GM12878 (cell line): ENCODE measurements around the gene OR4E2. TPM values are rescaled to one million over a fixed set of nuclear protein-coding genes. Genes with fewer than 3 reads are reported as not detected.

ENCODE experiments used
- ATAC-seq: fragments of 200-7000 bp; cut with Tn5 transposase; 3 replicates; pipeline ENCODE4 v1.9.1; 2020; ENCODE audit warnings: mild to moderate bottlenecking, moderate library complexity
- BruUV-seq: library from RNA; stranded (reverse); fragments of 400-500 nt; replicated peaks from 2 replicates; lab custom pipeline; 2021; lab: Mats Ljungman, UMichigan
- CTCF ChIA-PET: fragments of 300-600 bp; sonication (Branson Sonifier 250); formaldehyde crosslinking; extraction: SDS; loops from one replicate; lab custom pipeline; 2021; ENCODE audit warnings: inconsistent platforms; lab: Yijun Ruan, JAX
- POLR2A ChIA-PET: fragments of 350-600 bp; formaldehyde crosslinking; extraction: SDS; loops from one replicate; lab custom pipeline; 2021; ENCODE audit warnings: inconsistent platforms; lab: Charles Lee
- RAD21 ChIA-PET: fragments of 300-600 bp; sonication (Branson Sonifier 250); formaldehyde crosslinking; loops from one replicate; lab custom pipeline; 2023; ENCODE audit warnings: antibody characterized with exemption; ENCODE audit not compliant: unreplicated experiment; lab: Charles Lee
- SMC1A ChIA-PET: fragments of 300-600 bp; sonication (Branson Sonifier 250); formaldehyde crosslinking; loops from one replicate; lab custom pipeline; 2023; ENCODE audit not compliant: unreplicated experiment, uncharacterized antibody; lab: Charles Lee
- DNase-seq: peaks from one replicate; pipeline ENCODE4 v3.0.0-alpha.2; 2011; ENCODE audit warnings: low read depth, low spot score
- FAIRE-seq: peaks from 3 replicates; lab custom pipeline; 2011; peaks lifted over from hg19 to GRCh38; lab: Jason Lieb, UNC
- H2AFZ ChIP-seq: 2 replicates; pipeline ENCODE4 v1.6.0; 2011; ENCODE audit warnings: low read depth, low read length, control low read depth; ENCODE audit not compliant: control insufficient read depth
- H3K27ac ChIP-seq: 2 replicates; pipeline ENCODE4 v1.5.1; 2011; ENCODE audit warnings: control low read depth; ENCODE audit not compliant: control insufficient read depth, insufficient read depth
- H3K27me3 ChIP-seq, 2 experiments: replicated peaks in 1 of 2; 2 replicates each; pipeline versions ENCODE4 v1.6.0 to v1.6.1; 2011; ENCODE audit warnings: low read length in 1 of 2; ENCODE audit not compliant: control insufficient read depth in 2 of 2, insufficient read depth in 2 of 2
- H3K36me3 ChIP-seq, 2 experiments: 2 replicates each; pipeline ENCODE4 v1.5.1; 2011; ENCODE audit warnings: low read length in 1 of 2; ENCODE audit not compliant: control insufficient read depth in 2 of 2, insufficient read depth in 2 of 2
- H3K4me1 ChIP-seq: 2 replicates; pipeline ENCODE4 v1.6.1; 2011; ENCODE audit warnings: mild to moderate bottlenecking, low read length, moderate library complexity, mixed read lengths; ENCODE audit not compliant: control insufficient read depth, insufficient read depth
- H3K4me2 ChIP-seq: 2 replicates; pipeline ENCODE4 v1.6.0; 2011; ENCODE audit warnings: control low read depth; ENCODE audit not compliant: control insufficient read depth, insufficient read depth
- H3K4me3 ChIP-seq: fragments of 200-600 bp; sonication (generic); 2 replicates; pipeline ENCODE4 v1.5.1; 2016
- H3K79me2 ChIP-seq: 2 replicates; pipeline ENCODE4 v1.6.0; 2011; ENCODE audit warnings: low read length; ENCODE audit not compliant: control insufficient read depth, insufficient read depth
- H3K9ac ChIP-seq: 2 replicates; pipeline ENCODE4 v1.8.0; 2011; ENCODE audit warnings: low read length, control low read depth, mixed read lengths; ENCODE audit not compliant: control insufficient read depth, insufficient read depth
- H3K9me3 ChIP-seq: replicated peaks from 3 replicates; pipeline ENCODE4 v1.5.1; 2011; ENCODE audit warnings: mild to moderate bottlenecking, low read length; ENCODE audit not compliant: control insufficient read depth, insufficient read depth
- H4K20me1 ChIP-seq: 2 replicates; pipeline ENCODE4 v1.6.0; 2011; ENCODE audit not compliant: control insufficient read depth, insufficient read depth
- ASH2L ChIP-seq: fragments of 300-600, 200-600 bp; sonication (generic); IDR thresholded peaks from 2 replicates; pipeline ENCODE4 v1.6.1; 2017; ENCODE audit warnings: low read depth, mild to moderate bottlenecking, borderline replicate concordance
- ATF2 ChIP-seq: IDR thresholded peaks from 2 replicates; pipeline ENCODE4 v1.6.1; 2012; ENCODE audit warnings: low read length, inconsistent platforms
- CEBPB ChIP-seq, 2 experiments: fragments of 150-350 bp in 1 of 2; IDR thresholded peaks; 2 replicates each; pipeline ENCODE4 v1.6.1; 2012 to 2014; ENCODE audit warnings: low read depth in 2 of 2, low read length in 2 of 2, borderline replicate concordance in 1 of 2, inconsistent platforms in 1 of 2
- CUX1 ChIP-seq: IDR thresholded peaks from 2 replicates; pipeline ENCODE4 v1.6.1; 2012; ENCODE audit warnings: improper control_type of control experiment, low read depth, low read length; ENCODE audit not compliant: insufficient replicate concordance
- MLLT1 ChIP-seq: fragments of 450-650 bp; IDR thresholded peaks from 2 replicates; pipeline ENCODE4 v1.6.1; 2016; ENCODE audit warnings: mild to moderate bottlenecking
- NR2F1 ChIP-seq: fragments of 450-650 bp; conservative IDR thresholded peaks from 2 replicates; pipeline ENCODE4 v1.6.1; 2017; ENCODE audit warnings: mild to moderate bottlenecking
- PBX3 ChIP-seq: IDR thresholded peaks from 2 replicates; pipeline ENCODE4 v1.6.1; 2011; ENCODE audit warnings: mild to moderate bottlenecking, low read depth, low read length, moderate library complexity; ENCODE audit not compliant: insufficient replicate concordance
- RAD21 ChIP-seq: IDR thresholded peaks from 2 replicates; pipeline ENCODE4 v1.6.1; 2011; ENCODE audit warnings: mild to moderate bottlenecking, low read depth, low read length, moderate library complexity; ENCODE audit not compliant: insufficient read depth
- SPI1 ChIP-seq: IDR thresholded peaks from 2 replicates; pipeline ENCODE4 v1.6.1; 2011; ENCODE audit warnings: low read depth, mild to moderate bottlenecking, low read length, moderate library complexity, borderline replicate concordance; ENCODE audit not compliant: insufficient read depth
- USF2 ChIP-seq: IDR thresholded peaks from 2 replicates; pipeline ENCODE4 v1.6.1; 2011; ENCODE audit warnings: low read depth, low read length, improper control_type of control experiment, borderline replicate concordance
- YBX1 ChIP-seq: fragments of 450-650 bp; IDR thresholded peaks from 2 replicates; pipeline ENCODE4 v1.6.1; 2016; ENCODE audit warnings: antibody characterized with exemption
- ZNF274 ChIP-seq: IDR thresholded peaks from one replicate; pipeline ENCODE4 v1.8.0; 2011; ENCODE audit not compliant: insufficient read length, insufficient read depth
- WGBS: methylation state at CpG from one replicate; pipeline ENCODE4 v1.1.6; 2016; ENCODE audit warnings: low lambda C conversion rate; ENCODE audit not compliant: insufficient replicate concordance, insufficient coverage; ENCODE audit errors: missing lambda C conversion rate; 5-methylcytosine and 5-hydroxymethylcytosine counted together
- in situ Hi-C: fragments of 300-500 bp; cut with MboI; formaldehyde crosslinking; loops from 9 replicates; pipeline ENCODE4 v1.14.3; 2018; ENCODE audit warnings: mixed read lengths
- intact Hi-C: fragments of 100-400 bp; cut with micrococcal nuclease; formaldehyde crosslinking; loops from one replicate; pipeline ENCODE4 v1.14.2; 2022; ENCODE audit not compliant: unreplicated experiment
- polyA plus RNA-seq, 11 experiments: library from polyadenylated mRNA; depleted of rRNA in 4 of 11; unstranded in 6 of 11; stranded (reverse) in 5 of 11; fragments of >200 nt; fragmentation: Nextera tagmentation in 4 of 11; fragmentation: Illumina TruSeq in 1 of 11; extraction: Ambion mirVana in 4 of 11; extraction: Trizol in 1 of 11; gene quantifications; 1 replicate in 1 of 11; 2 replicates in 10 of 11; pipeline versions ENCODE4 v1.2.1 to v1.2.3, GENCODE V29; 2011 to 2016; ENCODE audit warnings: inconsistent platforms in 2 of 11, missing spikeins in 2 of 11, low read depth in 1 of 11
- total RNA-seq, 4 experiments: library from RNA; depleted of rRNA in 3 of 4; stranded (reverse); fragments of >200 nt in 3 of 4; fragmentation: Illumina TruSeq in 1 of 4; extraction: Trizol in 1 of 4; gene quantifications; 2 replicates each; pipeline versions ENCODE4 v1.2.1 to v1.2.3, GENCODE V29; 2013 to 2021

The OR4E2 gene
- total and polyA plus RNA-seq, 10 of the 15 experiments (the other 5 are each of a cell fraction or from before 2014, with no cell fraction given) = not detected

GRCh38 chr14:21642683-21643082, 11.0 kb upstream of the OR4E2 start:
- ATAC-seq = no peak
- Histone ChIP-seq H3K27me3 (no peaks in the 10 kb centered on the region), H3K79me2 (no peaks in the 10 kb centered on the region), H3K9me3 (no peaks in the 10 kb centered on the region), H4K20me1 (no peaks in the 10 kb centered on the region), H3K4me2 (no peak overlapping the region), H3K27ac (no peak overlapping the region), H3K36me3 (no peaks in the 10 kb centered on the region), H3K4me3 (no peak overlapping the region), H3K9ac (no peak overlapping the region), H3K4me1 (no peaks in the 10 kb centered on the region), H2AFZ (no peak overlapping the region)
- BruUV-seq = no TSS peak
- in situ Hi-C loops (no loop called here), intact Hi-C loops (no loop called here)
- POLR2A ChIA-PET = no interaction called here
- no peak for FAIRE-seq
- DNase-seq = no peak
- CTCF ChIA-PET = no interaction called here
- RAD21 ChIA-PET = no interaction called here
- WGBS = 4% methylated on average over 3 of the region's 3 CpGs
- SMC1A ChIA-PET = no interaction called here
- TF ChIP-seq SPI1 (no peak), ZNF274 (no peak), YBX1 (no peak), NR2F1 (no peak), USF2 (no peak), PBX3 (no peak), CEBPB (IDR thresholded peaks at IDR 0.05; ENCODE audit: borderline replicate concordance in 1 of 2, low read depth in 2 of 2, low read length in 2 of 2) (no peak), ATF2 (no peak), CUX1 (no peak), MLLT1 (no peak), RAD21 (no peak), ASH2L (no peak)
